Endothelial cell of hepatic sinusoid (primary cell): Measurements from ENCODE around the gene DMTF1.
"Not testable (repeated sequence)": the region's sequence is repeated elsewhere in the genome, so short reads cannot be mapped to it uniquely, and the experiment has no call there.

ENCODE experiments used
- in situ Hi-C: cut with HindIII; loops from 2 replicates; pipeline ENCODE4 v1.10.0; 2017; ENCODE audit warnings: low sequenced_read_pairs

Gene DMTF1

GRCh38 chr7:87218796-87219544 lies 66.7 kb downstream of the DMTF1 start:
- in situ Hi-C loops, result no loop called here

GRCh38 chr7:87219545-87220025 lies 67.3 kb downstream of the DMTF1 start, which contains the start of gene TMEM243:
TSS of gene TMEM243 (minus strand) at chr7:87219732. CDS start at chr7:87219503, 229 bp downstream.
- in situ Hi-C loops, result no loop called here

GRCh38 chr7:87220026-87220733 lies 67.9 kb downstream of the DMTF1 start:
- in situ Hi-C loops, result no loop called here

GRCh38 chr7:87220734-87221215 lies 68.5 kb downstream of the DMTF1 start:
- in situ Hi-C loops, result no loop called here

GRCh38 chr7:87223666-87224065 lies 71.4 kb downstream of the DMTF1 start:
- in situ Hi-C loops, result no loop called here

GRCh38 chr7:87225696-87226095 lies 73.4 kb downstream of the DMTF1 start:
- in situ Hi-C loops, result no loop called here

- in situ Hi-C loops, result no loop called here
Measured at GRCh38 chr7:87226495-87226894, 74.2 kb downstream of the DMTF1 start.

- in situ Hi-C loops, result no loop called here
Measured at GRCh38 chr7:87231258-87231657, 79.0 kb downstream of the DMTF1 start.

- in situ Hi-C loops, result no loop called here
Measured at GRCh38 chr7:87231711-87232110, 79.5 kb downstream of the DMTF1 start.

GRCh38 chr7:87234949-87235348 lies 82.7 kb downstream of the DMTF1 start:
- in situ Hi-C loops, result no loop called here

- in situ Hi-C loops, result not testable (repeated sequence)
Measured at GRCh38 chr7:87238464-87239051, 86.3 kb downstream of the DMTF1 start.

GRCh38 chr7:87245671-87246070 lies 93.4 kb downstream of the DMTF1 start:
- in situ Hi-C loops, result not testable (repeated sequence)
